ENCODE results near the gene SPON2.
A peak's percentile ranks its signal among the peaks of the same experiment; 100 is the strongest.

The SPON2 gene

GRCh38 chr4:1198098-1198844, 25.9 kb upstream of the SPON2 start:
- TF ChIP-seq, protein P1, sequence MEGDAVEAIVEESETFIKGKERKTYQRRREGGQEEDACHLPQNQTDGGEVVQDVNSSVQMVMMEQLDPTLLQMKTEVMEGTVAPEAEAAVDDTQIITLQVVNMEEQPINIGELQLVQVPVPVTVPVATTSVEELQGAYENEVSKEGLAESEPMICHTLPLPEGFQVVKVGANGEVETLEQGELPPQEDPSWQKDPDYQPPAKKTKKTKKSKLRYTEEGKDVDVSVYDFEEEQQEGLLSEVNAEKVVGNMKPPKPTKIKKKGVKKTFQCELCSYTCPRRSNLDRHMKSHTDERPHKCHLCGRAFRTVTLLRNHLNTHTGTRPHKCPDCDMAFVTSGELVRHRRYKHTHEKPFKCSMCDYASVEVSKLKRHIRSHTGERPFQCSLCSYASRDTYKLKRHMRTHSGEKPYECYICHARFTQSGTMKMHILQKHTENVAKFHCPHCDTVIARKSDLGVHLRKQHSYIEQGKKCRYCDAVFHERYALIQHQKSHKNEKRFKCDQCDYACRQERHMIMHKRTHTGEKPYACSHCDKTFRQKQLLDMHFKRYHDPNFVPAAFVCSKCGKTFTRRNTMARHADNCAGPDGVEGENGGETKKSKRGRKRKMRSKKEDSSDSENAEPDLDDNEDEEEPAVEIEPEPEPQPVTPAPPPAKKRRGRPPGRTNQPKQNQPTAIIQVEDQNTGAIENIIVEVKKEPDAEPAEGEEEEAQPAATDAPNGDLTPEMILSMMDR (IDR thresholded peaks at IDR 0.05; ENCODE audit: low read depth, low read length) = no peak
- H3K4me3 ChIP-seq (ENCODE audit: low read depth, low read length) = no peak overlapping the region

DNA sequence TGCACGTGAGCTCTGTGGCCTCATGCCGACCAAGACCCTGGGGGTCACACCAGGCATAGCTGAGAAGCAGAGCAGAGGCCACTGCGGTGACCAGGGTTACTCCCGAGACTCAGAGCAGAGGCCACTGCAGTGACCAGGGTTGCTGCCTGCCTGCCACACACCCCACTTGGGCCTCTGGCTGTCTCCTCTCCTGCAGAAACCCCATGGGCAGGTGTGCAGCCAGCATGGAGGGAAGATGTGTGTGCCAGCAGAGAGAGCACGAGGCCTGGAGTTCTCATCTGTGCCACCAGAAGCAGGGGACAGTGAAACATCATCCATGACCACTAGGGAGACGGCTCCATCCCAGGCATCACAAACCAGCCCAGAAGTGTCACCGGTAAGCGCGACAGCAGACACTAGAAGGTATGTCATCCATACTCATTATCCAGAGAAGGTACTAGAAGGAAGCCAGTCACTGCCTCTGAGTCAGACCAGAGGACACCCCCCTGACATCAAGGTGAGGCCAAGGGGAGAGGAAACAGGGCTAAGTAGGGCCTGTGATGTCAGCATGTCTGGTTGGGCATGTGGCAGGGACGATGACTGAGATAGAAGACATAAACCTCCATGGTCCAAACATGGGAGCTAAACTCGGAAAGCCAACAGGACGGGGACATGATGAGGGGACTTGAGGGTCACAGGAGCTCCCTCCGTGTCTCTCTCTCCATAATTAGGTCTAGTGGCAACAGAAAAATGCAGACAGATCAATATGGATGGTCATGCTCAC, 24.2 kb upstream of the SPON2 start:
- no peak overlapping the region for H3K4me3 ChIP-seq (ENCODE audit: low read depth, low read length)
- TF ChIP-seq, protein P1 (IDR thresholded peaks at IDR 0.05; ENCODE audit: low read depth, low read length) = no peak

DNA sequence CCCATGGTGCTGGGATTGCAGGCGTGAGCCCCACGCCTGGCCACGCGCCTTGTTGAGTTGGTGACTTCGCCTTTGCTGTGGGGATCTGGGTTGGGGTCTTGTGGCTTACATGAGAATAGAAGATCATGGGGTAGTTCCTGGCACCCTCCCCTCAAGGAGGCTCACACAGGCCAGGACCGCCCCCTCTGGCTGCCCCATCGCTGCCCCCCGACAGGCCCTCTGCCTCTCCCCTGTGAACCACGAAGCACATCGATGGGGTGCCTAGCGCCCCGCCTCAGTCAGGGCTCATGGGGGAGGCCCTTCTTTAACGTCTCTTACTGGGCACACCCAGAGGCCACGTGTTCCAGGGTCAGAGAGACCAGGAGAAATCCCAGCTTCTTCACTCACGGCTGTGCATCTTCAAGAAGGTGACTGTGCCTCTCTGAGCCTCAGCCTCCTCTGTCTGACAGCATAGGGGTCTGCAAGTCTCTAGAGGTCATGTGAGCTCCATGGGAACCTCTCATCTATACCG, 23.6 kb upstream of the SPON2 start:
- no peak overlapping the region for H3K4me3 ChIP-seq (ENCODE audit: low read depth, low read length)
- TF ChIP-seq, protein P1 (IDR thresholded peaks at IDR 0.05; ENCODE audit: low read depth, low read length) = no peak

DNA sequence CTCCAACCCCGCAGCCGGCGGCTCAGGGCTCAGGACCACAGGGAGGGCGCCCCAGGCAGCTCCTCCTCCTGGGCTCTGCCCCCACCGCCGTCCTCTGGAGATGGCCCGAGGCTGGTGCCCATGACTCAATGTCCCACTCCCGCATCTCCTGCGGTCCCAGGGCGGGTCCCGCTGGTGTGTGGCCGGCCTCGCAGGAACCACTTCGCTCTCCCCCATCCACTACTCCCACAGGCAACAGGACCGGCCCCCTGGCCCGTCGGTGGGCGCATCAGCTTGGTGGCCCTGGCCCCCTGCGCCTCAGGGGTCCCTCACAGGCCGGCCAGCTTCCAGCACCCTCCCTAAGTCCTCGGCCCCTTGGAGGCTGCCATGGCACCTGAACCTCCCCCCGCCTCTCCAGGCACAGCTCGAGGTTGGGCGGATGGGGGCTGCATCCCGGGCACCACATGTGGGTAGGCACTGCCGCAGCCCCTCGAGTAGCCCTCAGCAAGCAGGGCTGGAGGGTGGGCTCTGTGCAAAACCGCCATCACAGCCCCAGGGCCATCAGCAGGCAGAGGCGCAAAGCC, 22.8 kb upstream of the SPON2 start:
- TF ChIP-seq, protein P1 (IDR thresholded peaks at IDR 0.05; ENCODE audit: low read depth, low read length) = no peak
- no peak overlapping the region for H3K4me3 ChIP-seq (ENCODE audit: low read depth, low read length)

GRCh38 chr4:1194010-1194900, 21.9 kb upstream of the SPON2 start:
- peak overlapping the region; percentile 14; the same call in 1 of the 2 replicates for H3K4me3 ChIP-seq (ENCODE audit: low read depth, low read length)
- TF ChIP-seq, protein P1 (IDR thresholded peaks at IDR 0.05; ENCODE audit: low read depth, low read length) = no peak

- TF ChIP-seq, protein P1 (IDR thresholded peaks at IDR 0.05; ENCODE audit: low read depth, low read length) = no peak
- no peak overlapping the region for H3K4me3 ChIP-seq (ENCODE audit: low read depth, low read length)
Observed at GRCh38 chr4:1193206-1194009, 21.0 kb upstream of the SPON2 start.
